ENCODE measurements around the gene NT5E.
A peak's percentile ranks its signal among the peaks of the same experiment; 100 is the strongest.

Gene NT5E

GRCh38 chr6:85421972-85422371 lies 27.9 kb upstream of the NT5E start:
- DNase-seq (ENCODE audit: low read depth) = no peak

GRCh38 chr6:85422996-85423395 lies 26.9 kb upstream of the NT5E start:
- DNase-seq (ENCODE audit: low read depth) = no peak

DNA sequence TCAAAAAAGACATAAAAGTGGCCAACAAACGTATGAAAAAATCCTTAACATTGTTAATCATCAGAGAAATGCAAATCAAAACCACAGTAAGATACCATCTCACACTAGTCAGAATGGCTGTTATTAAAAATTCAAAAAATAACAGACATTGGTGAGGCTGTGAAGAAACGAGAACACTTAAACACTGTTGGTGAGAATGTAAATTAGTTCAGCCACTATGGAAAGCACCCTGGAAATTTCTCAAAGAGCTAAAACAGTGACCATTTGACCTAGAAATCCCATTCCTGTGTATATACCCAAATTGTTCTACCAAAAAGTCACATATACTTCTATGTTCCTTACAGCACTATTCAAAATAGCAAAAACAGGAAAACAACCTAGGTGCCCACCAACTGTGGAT lies 24.9 kb upstream of the NT5E start:
- no peak for DNase-seq (ENCODE audit: low read depth)

- no peak for DNase-seq (ENCODE audit: low read depth)
Measured at GRCh38 chr6:85425997-85426396, 23.9 kb upstream of the NT5E start.

- no peak for DNase-seq (ENCODE audit: low read depth)
Measured at GRCh38 chr6:85428486-85428885, 21.4 kb upstream of the NT5E start.

GRCh38 chr6:85429346-85429745 lies 20.5 kb upstream of the NT5E start:
- DNase-seq (ENCODE audit: low read depth) = no peak

DNA sequence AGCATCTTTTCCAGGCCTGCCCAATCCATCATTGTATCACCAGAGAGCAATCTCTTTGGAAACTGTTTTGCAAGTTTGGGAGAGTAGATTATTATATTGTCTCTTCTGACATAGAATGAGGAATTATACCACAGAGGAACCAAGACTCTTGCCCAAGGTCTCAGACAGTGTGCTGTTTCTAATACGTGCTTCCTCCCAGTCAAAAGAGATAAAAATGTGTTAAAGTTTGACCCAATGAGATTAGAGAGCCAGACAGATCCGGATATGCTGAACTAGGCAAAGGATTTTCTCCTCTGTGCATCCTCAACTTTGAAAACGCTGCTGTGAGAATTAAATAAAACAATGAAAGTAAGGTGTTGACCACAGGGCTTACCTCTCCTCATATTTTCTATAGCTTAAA lies 18.6 kb upstream of the NT5E start:
- DNase-seq (ENCODE audit: low read depth) = no peak

DNA sequence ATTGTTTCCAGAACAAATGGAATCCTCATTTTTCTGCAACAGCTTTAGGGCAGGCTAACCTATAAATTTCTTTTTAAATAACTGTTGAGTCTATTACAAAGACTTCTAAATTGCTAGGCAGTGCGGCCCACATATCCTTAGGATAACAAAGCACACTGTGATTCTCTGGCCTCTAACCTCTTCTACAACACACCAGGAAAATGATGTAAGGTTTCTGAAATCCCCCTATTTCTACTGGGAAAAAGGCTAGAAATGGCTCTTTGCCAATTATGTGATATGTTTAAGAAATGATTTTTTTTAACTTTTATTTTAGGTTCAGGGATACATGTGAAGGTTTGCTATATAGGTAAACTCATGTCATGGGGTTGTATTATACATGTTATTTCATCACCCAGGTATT lies 17.3 kb upstream of the NT5E start:
- DNase-seq (ENCODE audit: low read depth) = no peak

GRCh38 chr6:85435851-85436250 lies 14.0 kb upstream of the NT5E start:
- no peak for DNase-seq (ENCODE audit: low read depth)

DNA sequence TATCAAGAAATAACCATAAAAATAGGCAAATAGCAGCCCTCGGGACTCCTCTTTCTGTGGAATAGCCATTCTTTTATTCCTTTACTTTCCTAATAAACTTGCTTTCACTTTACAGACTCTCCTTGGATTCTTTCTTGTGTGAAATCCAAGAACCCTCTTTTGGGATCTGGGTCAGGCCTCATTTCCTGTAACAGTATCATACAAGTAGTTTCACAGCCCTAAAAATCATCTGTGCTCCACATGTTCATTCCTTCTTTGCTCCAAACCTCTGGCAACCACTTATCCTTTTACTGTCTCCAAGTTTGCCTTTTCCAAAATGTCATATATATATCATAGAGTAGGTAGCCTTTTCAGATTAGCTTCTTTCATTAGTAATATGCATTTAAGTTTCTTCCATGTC lies 13.5 kb upstream of the NT5E start:
- DNase-seq (ENCODE audit: low read depth) = peak; percentile 63

GRCh38 chr6:85436939-85437495 lies 12.9 kb upstream of the NT5E start:
- DNase-seq (ENCODE audit: low read depth) = no peak

DNA sequence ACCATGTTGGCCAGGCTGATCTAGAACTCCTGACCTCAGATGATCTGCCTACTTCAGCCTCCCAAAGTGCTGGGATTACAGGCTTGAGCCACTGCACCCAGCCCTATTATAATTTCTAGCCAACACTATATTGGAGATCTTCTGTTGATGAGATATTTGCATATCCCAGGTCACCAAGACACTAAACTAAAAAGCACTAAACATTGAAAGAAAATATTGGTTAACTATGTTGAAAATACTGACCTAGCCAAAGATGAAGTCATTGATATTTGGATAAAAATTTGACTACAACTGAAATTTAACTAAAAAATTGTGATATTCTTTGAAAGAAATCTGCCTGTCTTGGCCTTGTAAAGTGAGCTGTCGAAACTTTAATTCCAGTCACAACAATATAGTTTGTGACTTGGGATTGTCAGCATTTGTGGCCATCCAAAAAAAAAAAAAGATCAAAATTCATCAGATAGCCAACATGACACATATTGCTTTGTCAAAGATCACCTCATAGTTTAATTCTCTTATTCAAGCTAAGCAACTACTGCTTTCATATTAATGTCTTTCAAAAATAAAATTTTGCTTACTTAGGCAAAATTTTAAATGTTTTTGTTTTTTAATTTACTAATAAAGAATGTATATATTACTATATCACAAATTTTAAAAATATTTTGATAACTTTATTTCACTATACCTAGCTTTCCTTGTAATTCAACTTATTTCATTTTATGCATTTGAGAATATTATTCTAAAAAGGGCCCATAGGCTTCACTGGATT lies 6.3 kb upstream of the NT5E start:
- no peak for DNase-seq (ENCODE audit: low read depth)

- DNase-seq (ENCODE audit: low read depth) = peak; percentile 61
Measured at GRCh38 chr6:85449388-85449817, 480 bp upstream of the NT5E start.

DNA sequence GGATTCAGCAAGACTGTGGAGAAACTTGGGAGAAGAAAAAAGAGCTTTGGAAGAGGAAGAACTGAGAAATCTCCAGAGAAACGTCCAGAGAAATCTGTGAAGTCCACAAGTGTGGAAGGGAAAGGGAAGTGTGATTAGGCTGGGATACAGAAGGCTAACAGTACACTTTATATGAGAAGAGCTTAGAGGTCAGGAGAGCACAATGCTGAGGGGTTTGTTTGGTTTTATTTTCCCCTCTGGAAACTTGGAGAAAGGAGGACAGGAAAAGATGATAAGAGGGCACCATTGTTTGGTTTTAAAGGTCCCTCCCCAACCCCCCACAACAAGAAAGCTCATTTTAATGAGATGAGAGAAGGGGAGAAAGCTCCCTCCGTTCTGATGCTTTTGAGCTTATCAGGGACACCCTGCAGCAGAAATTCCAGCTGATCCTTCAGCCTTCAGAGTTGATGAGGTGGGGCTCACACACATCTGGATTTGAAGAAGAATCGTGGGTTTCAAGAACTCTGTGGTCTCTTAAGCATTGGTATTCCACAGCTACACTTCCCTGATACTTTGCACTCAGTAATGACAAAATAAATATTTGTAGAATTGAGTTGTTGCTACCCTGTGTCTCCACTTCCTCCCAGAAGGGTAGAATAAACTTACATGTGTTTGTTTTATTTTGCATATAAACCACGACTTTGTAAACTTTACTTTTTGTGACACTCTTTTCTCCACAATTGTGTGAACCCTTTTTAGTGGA lies 1.9 kb downstream of the NT5E start:
- DNase-seq (ENCODE audit: low read depth) = no peak

- peak; percentile 88 for DNase-seq (ENCODE audit: low read depth)
Measured at GRCh38 chr6:85452441-85452881, 2.6 kb downstream of the NT5E start.

- no peak for DNase-seq (ENCODE audit: low read depth)
Measured at GRCh38 chr6:85453052-85453451, 3.2 kb downstream of the NT5E start.

GRCh38 chr6:85453490-85453889 lies 3.6 kb downstream of the NT5E start:
- no peak for DNase-seq (ENCODE audit: low read depth)

GRCh38 chr6:85455471-85456026 lies 5.7 kb downstream of the NT5E start:
- DNase-seq (ENCODE audit: low read depth) = no peak

DNA sequence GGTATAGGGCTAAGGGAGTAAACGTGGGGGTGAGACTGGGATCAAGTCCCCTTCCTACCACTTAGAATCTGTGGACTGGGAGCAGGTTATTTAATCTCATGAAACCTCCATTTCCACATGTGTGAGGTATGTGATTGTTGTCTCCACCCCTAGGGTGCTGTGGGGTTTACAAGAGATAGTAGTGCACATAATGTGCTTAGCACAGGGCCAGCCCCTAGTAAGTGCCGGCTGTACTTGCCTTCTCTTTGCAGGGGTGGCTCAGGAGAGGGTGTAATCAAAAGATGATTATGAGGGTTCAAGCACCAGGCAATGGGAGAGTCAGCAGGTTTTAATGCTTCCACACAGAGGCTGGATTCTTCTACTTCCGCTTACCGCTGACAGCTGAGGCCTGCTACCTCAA lies 6.9 kb downstream of the NT5E start:
- DNase-seq (ENCODE audit: low read depth) = no peak

- no peak for DNase-seq (ENCODE audit: low read depth)
Measured at GRCh38 chr6:85458184-85458583, 8.3 kb downstream of the NT5E start.

- DNase-seq (ENCODE audit: low read depth) = no peak
Measured at GRCh38 chr6:85458782-85459181, 8.9 kb downstream of the NT5E start.

GRCh38 chr6:85459224-85459901 lies 9.5 kb downstream of the NT5E start:
- DNase-seq (ENCODE audit: low read depth) = peak; percentile 67

Data from fibroblast of the conjunctiva (primary cell).